K562 (cell line): ENCODE data around the gene PDHB. TPM values are rescaled to one million over a fixed set of nuclear protein-coding genes. Genes with fewer than 3 reads are reported as not detected.
A peak's percentile ranks its signal among the peaks of the same experiment; 100 is the strongest.

ENCODE experiments used
- PRDM10 ChIP-seq: fragments of 450-650 bp; IDR thresholded peaks from 2 replicates; pipeline ENCODE4 v1.6.1; 2018; ENCODE audit not compliant: partially characterized antibody
- polyA plus RNA-seq, 8 experiments: library from polyadenylated mRNA; depleted of rRNA in 4 of 8; stranded (reverse) in 5 of 8; unstranded in 3 of 8; fragments of >200 nt; fragmentation: Nextera tagmentation in 2 of 8; fragmentation: Illumina TruSeq in 1 of 8; extraction: Ambion mirVana in 2 of 8; extraction: Trizol in 1 of 8; gene quantifications; 2 replicates each; pipeline versions ENCODE4 v1.2.1 to v1.2.3, GENCODE V29; 2011 to 2014; ENCODE audit warnings: inconsistent platforms in 1 of 8, missing spikeins in 1 of 8
- total RNA-seq, 7 experiments: library from RNA; depleted of rRNA in 6 of 7; stranded (reverse); fragments of >200 nt in 6 of 7; fragmentation: Illumina TruSeq in 2 of 7; extraction: Trizol in 2 of 7; gene quantifications; 2 replicates each; pipeline versions ENCODE4 v1.2.1 to v1.2.3, GENCODE V29; 2011 to 2021; ENCODE audit warnings: low replicate concordance in 1 of 7
- TF ChIP-seq, protein P1 (sequence below), 2 experiments: fragments of 450-650 bp; formaldehyde crosslinking in 1 of 2; IDR thresholded peaks; 2 replicates each; pipeline versions ENCODE4 v1.4.0 to v1.6.1; 2014 to 2020; ENCODE audit warnings: mild to moderate bottlenecking in 2 of 2, borderline replicate concordance in 1 of 2, low read depth in 1 of 2

Gene PDHB
- total and polyA plus RNA-seq, 9 of the 15 experiments (the other 6 are each of a cell fraction or from before 2014, with no cell fraction given) = 51.2 to 178 (median 85.2) TPM

DNA sequence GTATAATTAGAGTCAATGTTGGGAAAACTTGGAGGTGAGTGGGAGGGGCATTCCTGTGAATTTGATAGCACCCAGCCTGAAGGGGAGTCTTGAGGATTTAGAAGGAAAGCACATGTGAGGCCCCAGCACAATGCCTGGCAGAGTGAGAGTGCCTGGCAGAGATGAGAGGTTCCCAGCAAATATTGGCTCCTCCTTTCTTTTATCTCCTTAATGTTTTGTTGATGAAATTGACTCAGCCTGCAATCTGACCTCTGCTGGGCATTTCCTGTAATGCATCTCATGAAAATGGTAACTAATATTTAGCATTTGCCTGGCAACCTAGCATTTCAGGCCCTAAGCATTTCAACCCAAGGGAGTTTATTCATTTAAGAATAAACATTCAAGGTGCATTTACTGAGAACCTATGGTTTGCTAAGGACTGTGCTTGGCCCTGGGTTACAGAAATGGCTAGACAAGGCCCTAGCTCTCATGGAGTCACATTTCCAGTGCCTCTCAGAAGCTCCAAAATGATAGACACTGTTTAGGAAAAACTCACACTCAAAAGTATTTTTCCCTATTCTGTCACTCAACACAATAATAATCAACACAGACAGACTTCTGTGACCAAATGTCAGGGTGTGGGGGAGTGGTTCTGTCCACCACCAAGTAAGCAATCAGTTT lies 19.0 kb downstream of the PDHB start (continued):
- TF ChIP-seq, protein P1, sequence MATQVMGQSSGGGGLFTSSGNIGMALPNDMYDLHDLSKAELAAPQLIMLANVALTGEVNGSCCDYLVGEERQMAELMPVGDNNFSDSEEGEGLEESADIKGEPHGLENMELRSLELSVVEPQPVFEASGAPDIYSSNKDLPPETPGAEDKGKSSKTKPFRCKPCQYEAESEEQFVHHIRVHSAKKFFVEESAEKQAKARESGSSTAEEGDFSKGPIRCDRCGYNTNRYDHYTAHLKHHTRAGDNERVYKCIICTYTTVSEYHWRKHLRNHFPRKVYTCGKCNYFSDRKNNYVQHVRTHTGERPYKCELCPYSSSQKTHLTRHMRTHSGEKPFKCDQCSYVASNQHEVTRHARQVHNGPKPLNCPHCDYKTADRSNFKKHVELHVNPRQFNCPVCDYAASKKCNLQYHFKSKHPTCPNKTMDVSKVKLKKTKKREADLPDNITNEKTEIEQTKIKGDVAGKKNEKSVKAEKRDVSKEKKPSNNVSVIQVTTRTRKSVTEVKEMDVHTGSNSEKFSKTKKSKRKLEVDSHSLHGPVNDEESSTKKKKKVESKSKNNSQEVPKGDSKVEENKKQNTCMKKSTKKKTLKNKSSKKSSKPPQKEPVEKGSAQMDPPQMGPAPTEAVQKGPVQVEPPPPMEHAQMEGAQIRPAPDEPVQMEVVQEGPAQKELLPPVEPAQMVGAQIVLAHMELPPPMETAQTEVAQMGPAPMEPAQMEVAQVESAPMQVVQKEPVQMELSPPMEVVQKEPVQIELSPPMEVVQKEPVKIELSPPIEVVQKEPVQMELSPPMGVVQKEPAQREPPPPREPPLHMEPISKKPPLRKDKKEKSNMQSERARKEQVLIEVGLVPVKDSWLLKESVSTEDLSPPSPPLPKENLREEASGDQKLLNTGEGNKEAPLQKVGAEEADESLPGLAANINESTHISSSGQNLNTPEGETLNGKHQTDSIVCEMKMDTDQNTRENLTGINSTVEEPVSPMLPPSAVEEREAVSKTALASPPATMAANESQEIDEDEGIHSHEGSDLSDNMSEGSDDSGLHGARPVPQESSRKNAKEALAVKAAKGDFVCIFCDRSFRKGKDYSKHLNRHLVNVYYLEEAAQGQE (IDR thresholded peaks at IDR 0.05; ENCODE audit: borderline replicate concordance) = peak; percentile 50; the same call in 1 of the 2 replicates
- TF ChIP-seq, protein P1 (CRISPR knock-in tag; IDR thresholded peaks at IDR 0.05; ENCODE audit: low read depth) = no peak
- TF ChIP-seq PRDM10 = no peak
